HEK293 (cell line): ENCODE data around the gene PRIMPOL.
A peak's percentile ranks its signal among the peaks of the same experiment; 100 is the strongest.

Experiments
- CTCF ChIA-PET: fragments of 350-600 bp; formaldehyde crosslinking; extraction: SDS; loops from one replicate; lab custom pipeline; 2021; ENCODE audit warnings: antibody characterized with exemption; lab: Yijun Ruan, JAX
- POLR2A ChIA-PET: fragments of 300-600 bp; formaldehyde crosslinking; extraction: SDS; loops from one replicate; lab custom pipeline; 2020; ENCODE audit warnings: antibody characterized with exemption, inconsistent platforms; lab: Yijun Ruan, JAX
- H3K27ac ChIP-seq: fragments of 200-500 bp; sonication (Bioruptor generic); 2 replicates; pipeline ENCODE4 v1.5.1; 2014; ENCODE audit warnings: low read depth, low read length, control low read depth, inconsistent platforms; ENCODE audit errors: extremely low read depth
- H3K36me3 ChIP-seq, 2 experiments: fragments of 200-500 bp in 1 of 2; sonication (Bioruptor generic) in 1 of 2; 1 replicate in 1 of 2; 2 replicates in 1 of 2; pipeline ENCODE4 v1.5.1; 2014 to 2017; ENCODE audit warnings: inconsistent platforms in 2 of 2, low read length in 2 of 2; ENCODE audit not compliant: control insufficient read depth in 2 of 2, insufficient read depth in 1 of 2
- H3K4me1 ChIP-seq: fragments of 200-500 bp; sonication (Bioruptor generic); 2 replicates; pipeline ENCODE4 v1.5.1; 2014; ENCODE audit warnings: mild to moderate bottlenecking, low read length, inconsistent platforms; ENCODE audit not compliant: control insufficient read depth, insufficient read depth
- H3K4me3 ChIP-seq: 2 replicates; pipeline ENCODE4 v1.5.1; 2011; ENCODE audit warnings: low read depth, mild to moderate bottlenecking, control low read depth, low read length, moderate library complexity
- H3K9me3 ChIP-seq: fragments of 200-500 bp; sonication (Bioruptor generic); 2 replicates; pipeline ENCODE4 v1.5.1; 2014; ENCODE audit warnings: low read depth, low read length, inconsistent platforms; ENCODE audit not compliant: control insufficient read depth, insufficient read depth
- KLF16 ChIP-seq: fragments of 450-650 bp; formaldehyde crosslinking; IDR thresholded peaks from 2 replicates; pipeline ENCODE4 v1.5.1; 2017; ENCODE audit warnings: missing biosample characterization, missing genetic modification characterization
- OSR2 ChIP-seq: fragments of 450-650 bp; formaldehyde crosslinking; IDR thresholded peaks from 2 replicates; pipeline ENCODE4 v1.5.1; 2016; ENCODE audit warnings: missing biosample characterization, missing genetic modification characterization
- SCRT1 ChIP-seq: fragments of 450-650 bp; formaldehyde crosslinking; IDR thresholded peaks from 2 replicates; pipeline ENCODE4 v1.5.1; 2016; ENCODE audit warnings: missing biosample characterization, missing genetic modification characterization, borderline replicate concordance
- SCRT2 ChIP-seq: fragments of 450-650 bp; formaldehyde crosslinking; IDR thresholded peaks from 2 replicates; pipeline ENCODE4 v1.5.1; 2016; ENCODE audit warnings: missing biosample characterization, missing genetic modification characterization
- ZBTB17 ChIP-seq: fragments of 450-650 bp; formaldehyde crosslinking; IDR thresholded peaks from 2 replicates; pipeline ENCODE4 v1.5.1; 2016; ENCODE audit warnings: missing biosample characterization, missing genetic modification characterization
- ZNF157 ChIP-seq: fragments of 450-650 bp; formaldehyde crosslinking; IDR thresholded peaks from 2 replicates; pipeline ENCODE4 v1.5.1; 2016; ENCODE audit warnings: missing biosample characterization, missing genetic modification characterization
- ZNF211 ChIP-seq: fragments of 450-650 bp; formaldehyde crosslinking; IDR thresholded peaks from 2 replicates; pipeline ENCODE4 v1.5.1; 2016; ENCODE audit warnings: low read depth, missing biosample characterization, missing genetic modification characterization
- ZNF24 ChIP-seq: fragments of 450-650 bp; formaldehyde crosslinking; IDR thresholded peaks from 2 replicates; pipeline ENCODE4 v1.5.1; 2016; ENCODE audit warnings: missing biosample characterization, missing genetic modification characterization
- ZNF266 ChIP-seq: fragments of 450-650 bp; formaldehyde crosslinking; IDR thresholded peaks from 2 replicates; pipeline ENCODE4 v1.5.1; 2016; ENCODE audit warnings: missing biosample characterization, missing genetic modification characterization, low read depth
- ZNF423 ChIP-seq: fragments of 450-650 bp; formaldehyde crosslinking; IDR thresholded peaks from 2 replicates; pipeline ENCODE4 v1.5.1; 2016; ENCODE audit warnings: missing biosample characterization, missing genetic modification characterization
- ZNF501 ChIP-seq: fragments of 450-650 bp; formaldehyde crosslinking; IDR thresholded peaks from 2 replicates; pipeline ENCODE4 v1.5.1; 2016; ENCODE audit warnings: missing biosample characterization, missing genetic modification characterization
- ZNF548 ChIP-seq: fragments of 450-650 bp; formaldehyde crosslinking; IDR thresholded peaks from 2 replicates; pipeline ENCODE4 v1.5.1; 2016; ENCODE audit warnings: missing biosample characterization, missing genetic modification characterization
- ZNF560 ChIP-seq: fragments of 450-650 bp; formaldehyde crosslinking; IDR thresholded peaks from 2 replicates; pipeline ENCODE4 v1.5.1; 2017; ENCODE audit warnings: missing biosample characterization, missing genetic modification characterization, borderline replicate concordance
- ZNF585B ChIP-seq: fragments of 450-650 bp; formaldehyde crosslinking; IDR thresholded peaks from 2 replicates; pipeline ENCODE4 v1.5.1; 2016; ENCODE audit warnings: missing biosample characterization, missing genetic modification characterization
- ZNF670 ChIP-seq: fragments of 450-650 bp; formaldehyde crosslinking; IDR thresholded peaks from 2 replicates; pipeline ENCODE4 v1.5.1; 2016; ENCODE audit warnings: missing biosample characterization, missing genetic modification characterization, low read depth
- TF ChIP-seq, protein P1 (sequence below): fragments of 450-650 bp; formaldehyde crosslinking; IDR thresholded peaks from 2 replicates; pipeline ENCODE4 v1.5.1; 2017; ENCODE audit warnings: missing biosample characterization, missing genetic modification characterization
- TF ChIP-seq, protein P2 (sequence below): fragments of 450-650 bp; formaldehyde crosslinking; IDR thresholded peaks from 2 replicates; pipeline ENCODE4 v1.5.1; 2016; ENCODE audit warnings: missing biosample characterization, missing genetic modification characterization
- TF ChIP-seq, protein P3 (sequence below): fragments of 450-650 bp; formaldehyde crosslinking; IDR thresholded peaks from 2 replicates; pipeline ENCODE4 v1.5.1; 2016; ENCODE audit warnings: missing biosample characterization, missing genetic modification characterization
- TF ChIP-seq, protein P4 (sequence below): fragments of 450-650 bp; formaldehyde crosslinking; IDR thresholded peaks from 2 replicates; pipeline ENCODE4 v1.5.1; 2016; ENCODE audit warnings: missing biosample characterization, missing genetic modification characterization
- TF ChIP-seq, protein P5 (sequence below): fragments of 450-650 bp; formaldehyde crosslinking; IDR thresholded peaks from 2 replicates; pipeline ENCODE4 v1.5.1; 2016; ENCODE audit warnings: missing biosample characterization, missing genetic modification characterization, low read depth
- TF ChIP-seq, protein P6 (sequence below): fragments of 450-650 bp; formaldehyde crosslinking; IDR thresholded peaks from 2 replicates; pipeline ENCODE4 v1.5.1; 2017; ENCODE audit warnings: missing biosample characterization, missing genetic modification characterization
- TF ChIP-seq, protein P7 (sequence below): sonication (generic); formaldehyde crosslinking; IDR thresholded peaks from 2 replicates; pipeline ENCODE4 v1.8.1; 2022; ENCODE audit warnings: mild to moderate bottlenecking, moderate library complexity, missing genetic modification reagents

Gene PRIMPOL

DNA sequence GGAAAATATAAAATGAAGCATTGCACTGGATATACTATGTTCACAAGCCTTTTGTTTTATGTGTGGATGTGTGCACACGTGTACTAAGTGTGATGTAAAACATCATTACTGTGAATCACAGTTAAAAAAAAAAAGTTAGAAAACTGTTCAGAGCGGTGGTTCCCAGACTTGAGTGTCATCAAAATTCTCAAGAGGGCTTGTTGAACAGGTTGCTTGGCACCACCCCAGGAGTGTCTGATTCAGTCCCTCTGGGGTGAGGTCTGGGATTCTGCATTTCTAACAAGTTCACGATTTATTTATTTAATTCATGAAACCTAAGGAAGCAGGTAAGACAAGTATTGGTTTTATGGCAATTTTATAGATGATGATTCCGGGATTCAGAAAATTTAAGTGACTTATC, 82.6 kb downstream of the PRIMPOL start:
- TF ChIP-seq ZNF423 (tag by site-specific recombination) (no peak), SCRT2 (peak; percentile 62)
- TF ChIP-seq, protein P1, sequence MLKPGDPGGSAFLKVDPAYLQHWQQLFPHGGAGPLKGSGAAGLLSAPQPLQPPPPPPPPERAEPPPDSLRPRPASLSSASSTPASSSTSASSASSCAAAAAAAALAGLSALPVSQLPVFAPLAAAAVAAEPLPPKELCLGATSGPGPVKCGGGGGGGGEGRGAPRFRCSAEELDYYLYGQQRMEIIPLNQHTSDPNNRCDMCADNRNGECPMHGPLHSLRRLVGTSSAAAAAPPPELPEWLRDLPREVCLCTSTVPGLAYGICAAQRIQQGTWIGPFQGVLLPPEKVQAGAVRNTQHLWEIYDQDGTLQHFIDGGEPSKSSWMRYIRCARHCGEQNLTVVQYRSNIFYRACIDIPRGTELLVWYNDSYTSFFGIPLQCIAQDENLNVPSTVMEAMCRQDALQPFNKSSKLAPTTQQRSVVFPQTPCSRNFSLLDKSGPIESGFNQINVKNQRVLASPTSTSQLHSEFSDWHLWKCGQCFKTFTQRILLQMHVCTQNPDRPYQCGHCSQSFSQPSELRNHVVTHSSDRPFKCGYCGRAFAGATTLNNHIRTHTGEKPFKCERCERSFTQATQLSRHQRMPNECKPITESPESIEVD (tag by site-specific recombination) = peak; percentile 11; the same call in 1 of the 2 replicates
- POLR2A ChIA-PET = interaction anchor here (0.7 to 2.8 kb wide), 3 partner anchors 11 to 765 kb away, joined by 8 to 24 read pairs (median 21); partner anchors contain the start of genes CASP3 and PRIMPOL
- H3K9me3 ChIP-seq = no peaks in the 10 kb centered on the region
- H3K36me3 ChIP-seq = peaks cover 14 to 41% of the 10 kb centered on the region in 2 experiments; a peak in 2 of 3 replicates
- no peak overlapping the region for H3K27ac ChIP-seq
- CTCF ChIA-PET = interaction anchor here (0.6 to 0.9 kb wide), 3 partner anchors 9 to 632 kb away, joined by 3 to 7 read pairs (median 3); no protein-coding TSS in a partner anchor
- 0 out of 2 replicates have a peak, but pooled peaks cover 2% of the 10 kb centered on the region for H3K4me1 ChIP-seq
- H3K4me3 ChIP-seq = peak overlapping the region; percentile 82

DNA sequence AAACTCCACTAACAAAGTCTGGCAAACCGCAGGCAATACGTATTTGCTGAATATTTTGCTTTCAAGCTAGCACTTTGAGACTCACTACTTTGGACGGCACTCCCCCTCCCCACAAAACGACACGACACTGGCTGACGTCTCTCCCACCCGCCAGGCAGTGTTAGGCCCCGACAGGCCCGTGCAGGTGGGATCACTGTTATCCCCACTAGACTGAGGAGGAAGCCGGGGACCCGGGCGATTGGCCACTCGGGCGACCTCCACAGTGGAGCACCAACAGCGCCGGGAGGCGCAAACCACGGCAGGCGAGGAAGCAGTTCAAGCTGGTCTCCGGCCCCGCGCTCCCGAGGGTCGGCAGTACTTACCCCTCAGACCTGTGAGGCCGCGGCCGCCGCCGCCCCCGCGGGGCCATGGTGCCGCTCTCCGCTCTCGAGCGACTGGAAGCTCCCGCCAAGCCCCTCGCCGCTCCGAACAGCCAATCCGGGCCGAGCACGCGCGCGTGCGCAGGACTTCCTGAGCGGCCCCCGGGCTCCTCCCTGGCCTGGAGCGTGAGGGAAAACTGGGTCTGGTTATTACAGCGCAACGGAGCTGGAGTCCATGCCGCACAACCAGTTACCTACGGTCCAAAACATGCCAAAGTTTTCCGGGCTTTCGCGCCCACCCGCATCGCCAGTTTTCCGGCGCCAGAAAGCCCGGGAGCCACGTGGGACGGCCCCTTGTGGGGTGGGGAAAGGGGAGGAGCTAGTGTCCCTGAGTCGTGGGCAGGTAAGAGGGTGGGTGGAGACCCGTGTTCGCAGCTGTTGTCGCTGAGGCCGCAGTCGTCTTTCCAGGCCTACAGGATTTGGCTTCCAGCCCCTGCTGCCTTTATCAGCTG, 84.4 kb downstream of the PRIMPOL start, which contains the start of gene CENPU:
CENPU (minus strand) TSS at position 443 of the 871 bp plus-strand sequence; CDS start at position 409, 34 bp downstream.
- H3K4me1 ChIP-seq = 0 out of 2 replicates have a peak, but pooled peaks cover 2% of the 10 kb centered on the region
- peak within 1 kb of the TSS; percentile 82 for H3K4me3 ChIP-seq
- ChIA-PET CTCF (interaction anchor here (0.5 to 1.8 kb wide), 5 partner anchors 8 to 362 kb away, joined by 3 to 9 read pairs (median 4); no protein-coding TSS in a partner anchor), POLR2A (interaction anchor here (0.5 to 2.8 kb wide), 22 partner anchors 11 to 470 kb away, joined by 3 to 24 read pairs (median 4); partner anchors contain the start of genes CASP3, IRF2, PRIMPOL and SLC25A4)
- H3K9me3 ChIP-seq = no peaks in the 10 kb centered on the region
- peak within 1 kb of the TSS; percentile 93 for H3K27ac ChIP-seq
- peaks cover 0 to 25% of the 10 kb centered on the region in 2 experiments; a peak in 2 of 3 replicates for H3K36me3 ChIP-seq
- TF ChIP-seq ZNF548 (tag by site-specific recombination) (no peak), ZNF670 (tag by site-specific recombination) (no peak), SCRT2 (peak; percentile 46; the same call in 1 of the 2 replicates), ZNF24 (tag by site-specific recombination) (peak; percentile 89), ZNF266 (tag by site-specific recombination) (no peak), ZNF211 (tag by site-specific recombination) (no peak), ZNF501 (tag by site-specific recombination) (peak; percentile 98), ZBTB17 (tag by site-specific recombination) (peak; percentile 80), SCRT1 (tag by site-specific recombination) (no peak), KLF16 (tag by site-specific recombination) (no peak), ZNF157 (tag by site-specific recombination) (no peak), ZNF585B (tag by site-specific recombination) (no peak), ZNF560 (tag by site-specific recombination) (no peak), OSR2 (tag by site-specific recombination) (peak; percentile 25; the same call in 1 of the 2 replicates)
- TF ChIP-seq, protein P2, sequence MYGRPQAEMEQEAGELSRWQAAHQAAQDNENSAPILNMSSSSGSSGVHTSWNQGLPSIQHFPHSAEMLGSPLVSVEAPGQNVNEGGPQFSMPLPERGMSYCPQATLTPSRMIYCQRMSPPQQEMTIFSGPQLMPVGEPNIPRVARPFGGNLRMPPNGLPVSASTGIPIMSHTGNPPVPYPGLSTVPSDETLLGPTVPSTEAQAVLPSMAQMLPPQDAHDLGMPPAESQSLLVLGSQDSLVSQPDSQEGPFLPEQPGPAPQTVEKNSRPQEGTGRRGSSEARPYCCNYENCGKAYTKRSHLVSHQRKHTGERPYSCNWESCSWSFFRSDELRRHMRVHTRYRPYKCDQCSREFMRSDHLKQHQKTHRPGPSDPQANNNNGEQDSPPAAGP (tag by site-specific recombination) = peak; percentile 96
- TF ChIP-seq, protein P3, sequence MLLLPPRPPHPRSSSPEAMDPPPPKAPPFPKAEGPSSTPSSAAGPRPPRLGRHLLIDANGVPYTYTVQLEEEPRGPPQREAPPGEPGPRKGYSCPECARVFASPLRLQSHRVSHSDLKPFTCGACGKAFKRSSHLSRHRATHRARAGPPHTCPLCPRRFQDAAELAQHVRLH = peak; percentile 91
- TF ChIP-seq, protein P4, sequence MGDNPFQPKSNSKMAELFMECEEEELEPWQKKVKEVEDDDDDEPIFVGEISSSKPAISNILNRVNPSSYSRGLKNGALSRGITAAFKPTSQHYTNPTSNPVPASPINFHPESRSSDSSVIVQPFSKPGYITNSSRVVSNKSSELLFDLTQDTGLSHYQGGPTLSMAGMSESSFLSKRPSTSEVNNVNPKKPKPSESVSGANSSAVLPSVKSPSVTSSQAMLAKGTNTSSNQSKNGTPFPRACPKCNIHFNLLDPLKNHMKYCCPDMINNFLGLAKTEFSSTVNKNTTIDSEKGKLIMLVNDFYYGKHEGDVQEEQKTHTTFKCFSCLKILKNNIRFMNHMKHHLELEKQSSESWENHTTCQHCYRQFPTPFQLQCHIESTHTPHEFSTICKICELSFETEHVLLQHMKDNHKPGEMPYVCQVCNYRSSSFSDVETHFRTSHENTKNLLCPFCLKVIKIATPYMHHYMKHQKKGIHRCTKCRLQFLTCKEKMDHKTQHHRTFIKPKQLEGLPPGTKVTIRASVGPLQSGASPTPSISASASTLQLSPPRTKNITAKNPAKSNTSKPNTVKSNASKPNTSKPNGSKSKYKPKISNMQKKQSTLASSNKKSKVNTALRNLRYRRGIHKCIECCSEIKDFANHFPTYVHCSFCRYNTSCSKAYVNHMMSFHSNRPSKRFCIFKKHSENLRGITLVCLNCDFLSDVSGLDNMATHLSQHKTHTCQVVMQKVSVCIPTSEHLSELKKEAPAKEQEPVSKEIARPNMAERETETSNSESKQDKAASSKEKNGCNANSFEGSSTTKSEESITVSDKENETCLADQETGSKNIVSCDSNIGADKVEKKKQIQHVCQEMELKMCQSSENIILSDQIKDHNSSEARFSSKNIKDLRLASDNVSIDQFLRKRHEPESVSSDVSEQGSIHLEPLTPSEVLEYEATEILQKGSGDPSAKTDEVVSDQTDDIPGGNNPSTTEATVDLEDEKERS = no peak
- TF ChIP-seq, protein P5, sequence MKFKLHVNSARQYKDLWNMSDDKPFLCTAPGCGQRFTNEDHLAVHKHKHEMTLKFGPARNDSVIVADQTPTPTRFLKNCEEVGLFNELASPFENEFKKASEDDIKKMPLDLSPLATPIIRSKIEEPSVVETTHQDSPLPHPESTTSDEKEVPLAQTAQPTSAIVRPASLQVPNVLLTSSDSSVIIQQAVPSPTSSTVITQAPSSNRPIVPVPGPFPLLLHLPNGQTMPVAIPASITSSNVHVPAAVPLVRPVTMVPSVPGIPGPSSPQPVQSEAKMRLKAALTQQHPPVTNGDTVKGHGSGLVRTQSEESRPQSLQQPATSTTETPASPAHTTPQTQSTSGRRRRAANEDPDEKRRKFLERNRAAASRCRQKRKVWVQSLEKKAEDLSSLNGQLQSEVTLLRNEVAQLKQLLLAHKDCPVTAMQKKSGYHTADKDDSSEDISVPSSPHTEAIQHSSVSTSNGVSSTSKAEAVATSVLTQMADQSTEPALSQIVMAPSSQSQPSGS = no peak
- TF ChIP-seq, protein P6, sequence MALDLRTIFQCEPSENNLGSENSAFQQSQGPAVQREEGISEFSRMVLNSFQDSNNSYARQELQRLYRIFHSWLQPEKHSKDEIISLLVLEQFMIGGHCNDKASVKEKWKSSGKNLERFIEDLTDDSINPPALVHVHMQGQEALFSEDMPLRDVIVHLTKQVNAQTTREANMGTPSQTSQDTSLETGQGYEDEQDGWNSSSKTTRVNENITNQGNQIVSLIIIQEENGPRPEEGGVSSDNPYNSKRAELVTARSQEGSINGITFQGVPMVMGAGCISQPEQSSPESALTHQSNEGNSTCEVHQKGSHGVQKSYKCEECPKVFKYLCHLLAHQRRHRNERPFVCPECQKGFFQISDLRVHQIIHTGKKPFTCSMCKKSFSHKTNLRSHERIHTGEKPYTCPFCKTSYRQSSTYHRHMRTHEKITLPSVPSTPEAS = no peak
- TF ChIP-seq, protein P7, sequence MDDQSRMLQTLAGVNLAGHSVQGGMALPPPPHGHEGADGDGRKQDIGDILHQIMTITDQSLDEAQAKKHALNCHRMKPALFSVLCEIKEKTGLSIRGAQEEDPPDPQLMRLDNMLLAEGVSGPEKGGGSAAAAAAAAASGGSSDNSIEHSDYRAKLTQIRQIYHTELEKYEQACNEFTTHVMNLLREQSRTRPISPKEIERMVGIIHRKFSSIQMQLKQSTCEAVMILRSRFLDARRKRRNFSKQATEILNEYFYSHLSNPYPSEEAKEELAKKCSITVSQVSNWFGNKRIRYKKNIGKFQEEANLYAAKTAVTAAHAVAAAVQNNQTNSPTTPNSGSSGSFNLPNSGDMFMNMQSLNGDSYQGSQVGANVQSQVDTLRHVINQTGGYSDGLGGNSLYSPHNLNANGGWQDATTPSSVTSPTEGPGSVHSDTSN (CRISPR knock-in tag) = 0 out of 2 replicates have a peak, but pooled peaks have one; percentile 87
